Gastrocnemius medialis (tissue), 4 donors: ENCODE results near the gene RAB7A. TPM values are rescaled to one million over a fixed set of nuclear protein-coding genes. Genes with fewer than 3 reads are reported as not detected.
A peak's percentile ranks its signal among the peaks of the same experiment; 100 is the strongest.

ENCODE experiments used
- ATAC-seq, 2 donors: fragments of 150-250 bp; one replicate each; pipeline ENCODE4 v1.9.1; 2016
- DNase-seq, 2 donors: peaks; one replicate each; pipeline ENCODE4 v3.0.0-alpha.2; 2019
- H3K27ac ChIP-seq, 4 donors: fragments of 200-600 bp; sonication (generic); 1 replicate in 1 of 4; 2 replicates in 3 of 4; pipeline ENCODE4 v1.5.1; 2016 to 2018; ENCODE audit warnings: mild to moderate bottlenecking in 2 of 4, moderate library complexity in 1 of 4
- H3K27me3 ChIP-seq, 3 donors: fragments of 200-600 bp; sonication (generic) in 2 of 3; 1 replicate in 1 of 3; 2 replicates in 2 of 3; pipeline versions ENCODE4 v1.5.1 to v1.6.0; 2016 to 2019; ENCODE audit warnings: mild to moderate bottlenecking in 1 of 3, moderate library complexity in 1 of 3
- H3K36me3 ChIP-seq, 2 donors: fragments of 200-600 bp; sonication (generic) in 1 of 2; one replicate each; pipeline ENCODE4 v1.5.1; 2017 to 2018
- H3K4me1 ChIP-seq, 2 donors: fragments of 200-600 bp; sonication (generic) in 1 of 2; one replicate each; pipeline ENCODE4 v1.5.1; 2016 to 2017; ENCODE audit warnings: mild to moderate bottlenecking in 2 of 2
- H3K4me3 ChIP-seq, 4 donors: fragments of 200-600 bp; sonication (generic) in 3 of 4; 1 replicate in 1 of 4; 2 replicates in 3 of 4; pipeline ENCODE4 v1.5.1; 2016 to 2019; ENCODE audit warnings: mild to moderate bottlenecking in 2 of 4
- H3K9me3 ChIP-seq, 3 donors: fragments of 200-600 bp; sonication (generic) in 2 of 3; 1 replicate in 1 of 3; 2 replicates in 2 of 3; pipeline ENCODE4 v1.5.1; 2016 to 2019
- CTCF ChIP-seq, 5 experiments: fragments of 450-650 bp in 3 of 5; fragments of 200-600 bp in 2 of 5; sonication (generic) in 2 of 5; IDR thresholded peaks in 4 of 5; conservative IDR thresholded peaks in 1 of 5; 1 replicate in 4 of 5; 2 replicates in 1 of 5; pipeline ENCODE4 v1.5.1; 2016 to 2019; ENCODE audit warnings: antibody characterized with exemption in 5 of 5, mild to moderate bottlenecking in 3 of 5, moderate library complexity in 3 of 5
- POLR2A ChIP-seq, 2 donors: fragments of 450-650 bp; IDR thresholded peaks; one replicate each; pipeline ENCODE4 v1.6.1; 2017; ENCODE audit warnings: antibody characterized with exemption in 2 of 2, mild to moderate bottlenecking in 2 of 2, moderate library complexity in 2 of 2
- in situ Hi-C, 4 donors: fragments of 200-750 bp; cut with MboI; loops; one replicate each; pipeline versions ENCODE4 v1.15.0 to v1.8.0; 2017; ENCODE audit warnings: low sequenced_read_pairs in 4 of 4
- intact Hi-C: fragments of 100-400 bp; cut with DNase I; formaldehyde crosslinking; loops from one replicate; pipeline ENCODE4 v1.15.1; 2023; ENCODE audit warnings: low total_unique reads
- total RNA-seq, 4 donors: library from RNA; depleted of rRNA; stranded (reverse); fragments of >200 nt; gene quantifications; one replicate each; pipeline versions ENCODE4 v1.1.0 to v1.2.3, GENCODE V29; 2016

RAB7A gene
- total RNA-seq, 4 donors from 2014 or later = 102 to 190 (median 149) TPM

GRCh38 chr3:128801779-128802380 lies 75.9 kb downstream of the RAB7A start:
- intact Hi-C loops (loop anchor here (5.0 to 10.0 kb wide), 3 partner anchors 380 to 427 kb away; partner anchors contain the start of gene CNBP), in situ Hi-C loops (no loop called here)
- Histone ChIP-seq H3K4me1 (peaks cover 74 to 87% of the 10 kb centered on the region in 2 donors), H3K4me3 (peak overlapping the region in 2 of 4 donors; percentile 9 to 32), H3K36me3 (peaks cover 0 to 28% of the 10 kb centered on the region in 2 donors), H3K27me3 (no peaks in the 10 kb centered on the region), H3K27ac (peak overlapping the region; percentile 94 to 99 (median 96)), H3K9me3 (no peaks in the 10 kb centered on the region)
- TF ChIP-seq POLR2A (IDR thresholded peaks at IDR 0.05) (peak; percentile 8 to 27), CTCF (IDR thresholded peaks at IDR 0.05 in 4 of 5, conservative IDR thresholded peaks at IDR 0.05 in 1 of 5) (no peak)
- peak; percentile 68 to 87 for DNase-seq
- ATAC-seq = peak; percentile 56 to 73

GRCh38 chr3:128803307-128803706 lies 77.3 kb downstream of the RAB7A start:
- TF ChIP-seq CTCF (IDR thresholded peaks at IDR 0.05 in 4 of 5, conservative IDR thresholded peaks at IDR 0.05 in 1 of 5) = no peak
- TF ChIP-seq POLR2A (IDR thresholded peaks at IDR 0.05) = no peak
- in situ Hi-C loops (no loop called here), intact Hi-C loops (loop anchor here (5.0 to 10.0 kb wide), 3 partner anchors 379 to 429 kb away; partner anchors contain the start of gene CNBP)
- Histone ChIP-seq H3K27ac (peak overlapping the region; percentile 94 to 99 (median 96)), H3K27me3 (no peaks in the 10 kb centered on the region), H3K9me3 (no peaks in the 10 kb centered on the region), H3K4me1 (peaks cover 83 to 92% of the 10 kb centered on the region in 2 donors), H3K4me3 (no peak overlapping the region), H3K36me3 (peaks cover 0 to 35% of the 10 kb centered on the region in 2 donors)
- DNase-seq (no peak), ATAC-seq (no peak)

GRCh38 chr3:128804017-128804810 lies 78.2 kb downstream of the RAB7A start:
- H3K4me1 ChIP-seq = peaks cover 90 to 96% of the 10 kb centered on the region in 2 donors

GRCh38 chr3:128804811-128805155 lies 78.8 kb downstream of the RAB7A start:
- DNase-seq (peak; percentile 88), ATAC-seq (peak; percentile 64 to 69)
- Histone ChIP-seq H3K4me1 (peaks cover 89 to 96% of the 10 kb centered on the region in 2 donors), H3K4me3 (peak overlapping the region in 3 of 4 donors; percentile 11 to 38 (median 34)), H3K27ac (peak overlapping the region; percentile 94 to 99 (median 96)), H3K27me3 (no peaks in the 10 kb centered on the region), H3K9me3 (no peaks in the 10 kb centered on the region), H3K36me3 (peaks cover 0 to 21% of the 10 kb centered on the region in 2 donors)
- TF ChIP-seq CTCF (IDR thresholded peaks at IDR 0.05 in 4 of 5, conservative IDR thresholded peaks at IDR 0.05 in 1 of 5) = no peak
- TF ChIP-seq POLR2A (IDR thresholded peaks at IDR 0.05) = peak; percentile 69 to 78
- intact Hi-C loops = loop anchor here (5.0 to 10.0 kb wide), 3 partner anchors 378 to 430 kb away; partner anchors contain the start of gene CNBP
- in situ Hi-C loops = no loop called here

More at GRCh38 chr3:128804017-128804810, 78.2 kb downstream of the RAB7A start:
- Histone ChIP-seq H3K4me3 (peak overlapping the region; percentile 11 to 38 (median 36)), H3K27me3 (no peaks in the 10 kb centered on the region), H3K9me3 (no peaks in the 10 kb centered on the region), H3K36me3 (peaks cover 0 to 26% of the 10 kb centered on the region in 2 donors), H3K27ac (peak overlapping the region; percentile 94 to 99 (median 96))
- DNase-seq (no peak), ATAC-seq (peak; percentile 16 to 48)
- intact Hi-C loops (loop anchor here (5.0 to 10.0 kb wide), 3 partner anchors 378 to 429 kb away; partner anchors contain the start of gene CNBP), in situ Hi-C loops (no loop called here)
- TF ChIP-seq POLR2A (IDR thresholded peaks at IDR 0.05) = no peak
- TF ChIP-seq CTCF (IDR thresholded peaks at IDR 0.05 in 4 of 5, conservative IDR thresholded peaks at IDR 0.05 in 1 of 5) = no peak
